GM18505 (cell line): ENCODE results near the gene TATDN3.
"Not testable (repeated sequence)": the region's sequence is repeated elsewhere in the genome, so short reads cannot be mapped to it uniquely, and the experiment has no call there.

Experiments
- ATAC-seq: cut with Tn5 transposase; IDR thresholded peaks from one replicate; pipeline ENCODE4 v1.9.1; 2021; ENCODE audit not compliant: unreplicated experiment
- POLR2A ChIP-seq: IDR thresholded peaks from 4 replicates; pipeline ENCODE4 v1.6.1; 2011; ENCODE audit warnings: borderline replicate concordance; ENCODE audit not compliant: insufficient read depth, insufficient read length; ENCODE audit errors: extremely low read depth

TATDN3 gene

GRCh38 chr1:212858461-212859265, 67.0 kb downstream of the TATDN3 start:
- peak; percentile 12 for ATAC-seq
- TF ChIP-seq POLR2A: no peak

- ATAC-seq: no peak
- TF ChIP-seq POLR2A: no peak
These were observed 69.3 kb downstream of the TATDN3 start for GRCh38 chr1:212860713-212861581.

GRCh38 chr1:212862111-212862690, 70.5 kb downstream of the TATDN3 start:
- TF ChIP-seq POLR2A: no peak
- ATAC-seq: no peak

GRCh38 chr1:212863345-212863744, 71.7 kb downstream of the TATDN3 start:
- not testable (repeated sequence) for ATAC-seq

GRCh38 chr1:212864201-212864600, 72.5 kb downstream of the TATDN3 start:
- no peak for TF ChIP-seq POLR2A
- no peak for ATAC-seq
